ENCODE data around the gene SIX1.

DNA sequence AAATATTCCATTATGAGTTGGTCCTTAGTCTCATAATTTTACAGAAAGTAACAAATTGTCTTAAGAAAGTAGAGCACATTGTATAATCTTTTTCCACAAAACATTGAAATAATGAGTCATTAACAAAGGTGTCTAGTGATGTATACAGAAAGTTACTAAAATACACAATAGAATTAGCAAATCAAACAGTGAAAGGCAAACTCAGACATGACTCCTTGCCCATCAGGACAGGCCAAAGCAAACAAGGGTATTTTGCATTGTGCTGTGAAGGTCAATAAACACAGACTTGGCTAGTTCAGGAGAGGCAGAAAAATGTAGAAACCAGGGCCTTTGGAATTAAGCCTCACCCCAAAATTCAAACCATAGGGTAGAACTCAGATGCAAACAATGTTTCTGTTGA lies 37.6 kb upstream of the SIX1 start:
- no peak for TF ChIP-seq POLR2A (IDR thresholded peaks at IDR 0.05)
- TF ChIP-seq, protein P1, sequence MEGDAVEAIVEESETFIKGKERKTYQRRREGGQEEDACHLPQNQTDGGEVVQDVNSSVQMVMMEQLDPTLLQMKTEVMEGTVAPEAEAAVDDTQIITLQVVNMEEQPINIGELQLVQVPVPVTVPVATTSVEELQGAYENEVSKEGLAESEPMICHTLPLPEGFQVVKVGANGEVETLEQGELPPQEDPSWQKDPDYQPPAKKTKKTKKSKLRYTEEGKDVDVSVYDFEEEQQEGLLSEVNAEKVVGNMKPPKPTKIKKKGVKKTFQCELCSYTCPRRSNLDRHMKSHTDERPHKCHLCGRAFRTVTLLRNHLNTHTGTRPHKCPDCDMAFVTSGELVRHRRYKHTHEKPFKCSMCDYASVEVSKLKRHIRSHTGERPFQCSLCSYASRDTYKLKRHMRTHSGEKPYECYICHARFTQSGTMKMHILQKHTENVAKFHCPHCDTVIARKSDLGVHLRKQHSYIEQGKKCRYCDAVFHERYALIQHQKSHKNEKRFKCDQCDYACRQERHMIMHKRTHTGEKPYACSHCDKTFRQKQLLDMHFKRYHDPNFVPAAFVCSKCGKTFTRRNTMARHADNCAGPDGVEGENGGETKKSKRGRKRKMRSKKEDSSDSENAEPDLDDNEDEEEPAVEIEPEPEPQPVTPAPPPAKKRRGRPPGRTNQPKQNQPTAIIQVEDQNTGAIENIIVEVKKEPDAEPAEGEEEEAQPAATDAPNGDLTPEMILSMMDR (IDR thresholded peaks at IDR 0.05) = no peak
